Hair follicle dermal papilla cell (primary cell): ENCODE data around the gene STEAP3. TPM values are rescaled to one million over a fixed set of nuclear protein-coding genes. Genes with fewer than 3 reads are reported as not detected.

Experiments
- total RNA-seq: library from RNA; depleted of rRNA; stranded (reverse); fragments of >200 nt; gene quantifications from 2 replicates; pipeline ENCODE4 v1.2.3, GENCODE V29; 2012

The STEAP3 gene, protein sequence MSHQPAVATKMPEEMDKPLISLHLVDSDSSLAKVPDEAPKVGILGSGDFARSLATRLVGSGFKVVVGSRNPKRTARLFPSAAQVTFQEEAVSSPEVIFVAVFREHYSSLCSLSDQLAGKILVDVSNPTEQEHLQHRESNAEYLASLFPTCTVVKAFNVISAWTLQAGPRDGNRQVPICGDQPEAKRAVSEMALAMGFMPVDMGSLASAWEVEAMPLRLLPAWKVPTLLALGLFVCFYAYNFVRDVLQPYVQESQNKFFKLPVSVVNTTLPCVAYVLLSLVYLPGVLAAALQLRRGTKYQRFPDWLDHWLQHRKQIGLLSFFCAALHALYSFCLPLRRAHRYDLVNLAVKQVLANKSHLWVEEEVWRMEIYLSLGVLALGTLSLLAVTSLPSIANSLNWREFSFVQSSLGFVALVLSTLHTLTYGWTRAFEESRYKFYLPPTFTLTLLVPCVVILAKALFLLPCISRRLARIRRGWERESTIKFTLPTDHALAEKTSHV
- total RNA-seq = 45.4 and 60.0 TPM in 2 replicates

DNA sequence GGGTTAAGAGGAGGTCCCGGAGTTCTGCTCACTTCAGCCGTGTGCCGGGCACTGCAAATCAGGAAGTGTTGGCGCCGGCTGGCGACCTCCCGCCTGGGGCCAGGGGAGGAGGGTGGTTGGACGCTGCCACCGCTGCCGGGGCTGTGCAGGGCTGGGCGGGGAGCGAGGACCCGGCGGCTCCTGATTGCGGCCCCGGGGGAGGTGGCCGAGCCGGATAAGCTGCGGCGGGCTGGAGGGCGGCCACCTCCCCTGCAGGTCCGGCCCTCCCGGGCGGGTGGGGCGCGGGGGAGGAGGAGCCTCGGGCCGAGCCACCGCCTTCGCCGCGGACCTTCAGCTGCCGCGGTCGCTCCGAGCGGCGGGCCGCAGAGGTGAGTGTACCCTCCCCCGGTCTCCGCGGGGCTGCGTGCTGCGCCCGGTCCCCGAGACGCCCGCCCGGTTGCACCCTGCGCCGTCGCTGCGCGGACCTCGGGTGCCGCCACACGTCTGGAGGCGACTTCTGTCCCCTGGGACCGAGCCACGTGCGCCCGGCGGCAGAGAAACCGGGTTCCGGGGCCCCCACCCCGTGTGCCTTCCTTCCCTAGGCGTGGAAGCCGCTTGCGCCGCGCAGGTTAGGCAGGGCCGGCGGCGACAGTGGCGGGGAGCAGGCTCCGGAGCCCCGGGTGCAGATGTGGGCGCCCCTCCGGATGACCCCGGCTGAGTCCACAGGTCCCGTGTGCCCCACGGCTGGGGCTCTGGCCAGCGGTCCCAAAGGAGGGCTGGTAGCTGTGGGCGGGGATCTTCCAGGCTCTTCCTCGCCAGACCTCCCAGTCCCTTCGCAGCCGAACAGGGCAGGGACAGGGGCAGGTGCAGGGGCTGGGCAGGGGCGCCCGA lies at the start of gene STEAP3:
Gene STEAP3, plus strand, starts transcription at position 314 of the 870 bp plus-strand sequence. CDS start 7,179 bp downstream, outside the sequence.

Other genes starting within 250 kb of the STEAP3 start
- not detected in 2 replicates for gene C1QL2, start 65.1 kb upstream of the STEAP3 start, total RNA-seq
- 7.0 and 9.8 TPM in 2 replicates for gene C2orf76, start 143.0 kb downstream of the STEAP3 start, total RNA-seq
- gene DBI, start 143.1 kb downstream of the STEAP3 start, total RNA-seq = 71.2 and 91.3 TPM in 2 replicates
- gene TMEM37, start 208.0 kb downstream of the STEAP3 start, total RNA-seq = 0.32 TPM in 1 of 2 replicates, not detected in the other